IMR-90 (cell line): Measurements from ENCODE around the gene RC3H2. TPM values are rescaled to one million over a fixed set of nuclear protein-coding genes. Genes with fewer than 3 reads are reported as not detected.

ENCODE experiments used
- ATAC-seq: fragments of 200-7000 bp; cut with Tn5 transposase; 2 replicates; pipeline ENCODE4 v1.9.1; 2020; ENCODE audit warnings: low read depth, mild to moderate bottlenecking, moderate library complexity
- BruUV-seq: library from RNA; stranded (reverse); fragments of 400-500 nt; replicated peaks from 2 replicates; lab custom pipeline; 2021; lab: Mats Ljungman, UMichigan
- CTCF ChIA-PET: fragments of 300-600 bp; formaldehyde crosslinking; extraction: SDS; loops from one replicate; lab custom pipeline; 2021; ENCODE audit warnings: antibody characterized with exemption; lab: Yijun Ruan, JAX
- POLR2A ChIA-PET: fragments of 300-600 bp; sonication (Branson Sonifier 250); formaldehyde crosslinking; loops from one replicate; lab custom pipeline; 2022; ENCODE audit warnings: antibody characterized with exemption; ENCODE audit not compliant: unreplicated experiment; lab: Charles Lee
- DNase-seq: peaks from one replicate; pipeline ENCODE4 v3.0.0; 2013
- H2AFZ ChIP-seq: replicated peaks from 2 replicates; pipeline ENCODE3; 2013; ENCODE audit warnings: low read length, mild to moderate bottlenecking; ENCODE audit not compliant: poor library complexity
- H2AK5ac ChIP-seq: 2 replicates; pipeline ENCODE4 v1.6.1; 2013; ENCODE audit warnings: low read depth, low read length, inconsistent platforms
- H2AK9ac ChIP-seq: replicated peaks from 2 replicates; pipeline ENCODE3; 2013; ENCODE audit warnings: mild to moderate bottlenecking, low read depth, low read length, moderate library complexity; ENCODE audit not compliant: poor library complexity
- H2BK120ac ChIP-seq: 2 replicates; pipeline ENCODE4 v1.6.1; 2013; ENCODE audit warnings: low read depth, low read length, inconsistent platforms
- H2BK15ac ChIP-seq: 3 replicates; pipeline ENCODE4 v1.6.1; 2013; ENCODE audit warnings: low read depth, low read length, inconsistent platforms
- H2BK20ac ChIP-seq: 2 replicates; pipeline ENCODE4 v1.6.1; 2013; ENCODE audit warnings: low read depth, mild to moderate bottlenecking, inconsistent platforms, low read length, moderate library complexity
- H2BK5ac ChIP-seq: 2 replicates; pipeline ENCODE4 v1.6.1; 2013; ENCODE audit warnings: mild to moderate bottlenecking, low read depth, low read length, inconsistent platforms; ENCODE audit not compliant: poor library complexity, severe bottlenecking
- H3K14ac ChIP-seq: replicated peaks from 2 replicates; pipeline ENCODE4 v1.6.1; 2013; ENCODE audit warnings: low read depth, low read length, inconsistent platforms
- H3K18ac ChIP-seq: 2 replicates; pipeline ENCODE4 v1.6.1; 2013; ENCODE audit warnings: low read depth, low read length, control low read depth
- H3K23ac ChIP-seq: 2 replicates; pipeline ENCODE4 v1.6.1; 2013; ENCODE audit warnings: low read depth, low read length, inconsistent platforms
- H3K27ac ChIP-seq: 2 replicates; pipeline ENCODE4 v1.5.1; 2013; ENCODE audit warnings: mild to moderate bottlenecking, control low read depth, low read length; ENCODE audit not compliant: insufficient read depth
- H3K27me3 ChIP-seq: 2 replicates; pipeline ENCODE4 v1.6.1; 2013; ENCODE audit warnings: low read length; ENCODE audit not compliant: control insufficient read depth, insufficient read depth
- H3K36me3 ChIP-seq: 2 replicates; pipeline ENCODE4 v1.6.1; 2013; ENCODE audit warnings: low read length, mixed read lengths; ENCODE audit not compliant: control insufficient read depth, insufficient read depth
- H3K4ac ChIP-seq: 2 replicates; pipeline ENCODE4 v1.6.1; 2013; ENCODE audit warnings: low read depth, low read length, inconsistent platforms
- H3K4me1 ChIP-seq: 2 replicates; pipeline ENCODE4 v1.6.1; 2013; ENCODE audit warnings: low read length, mixed read lengths; ENCODE audit not compliant: control insufficient read depth, insufficient read depth
- H3K4me2 ChIP-seq: 2 replicates; pipeline ENCODE4 v1.6.1; 2013; ENCODE audit warnings: low read depth, mild to moderate bottlenecking, control low read depth, low read length, moderate library complexity
- H3K4me3 ChIP-seq: 2 replicates; pipeline ENCODE4 v1.5.1; 2013; ENCODE audit warnings: low read depth, mild to moderate bottlenecking, control low read depth, low read length, moderate library complexity; ENCODE audit not compliant: insufficient read depth
- H3K56ac ChIP-seq: 2 replicates; pipeline ENCODE4 v1.6.1; 2013; ENCODE audit warnings: low read length, inconsistent platforms; ENCODE audit not compliant: insufficient read depth; ENCODE audit errors: extremely low read depth
- H3K79me1 ChIP-seq, 2 experiments: 2 replicates each; pipeline ENCODE4 v1.6.1; 2013; ENCODE audit warnings: low read length in 2 of 2, inconsistent platforms in 1 of 2, low read depth in 1 of 2
- H3K9ac ChIP-seq: 2 replicates; pipeline ENCODE4 v1.6.1; 2013; ENCODE audit warnings: low read depth, low read length, control low read depth
- H3K9me1 ChIP-seq: 2 replicates; pipeline ENCODE4 v1.6.1; 2013; ENCODE audit warnings: low read length, inconsistent platforms; ENCODE audit not compliant: insufficient read depth
- H3K9me3 ChIP-seq: 2 replicates; pipeline ENCODE4 v1.6.1; 2013; ENCODE audit warnings: low read length; ENCODE audit not compliant: control insufficient read depth, insufficient read depth
- H4K20me1 ChIP-seq: 2 replicates; pipeline ENCODE4 v1.6.1; 2013; ENCODE audit warnings: low read length, inconsistent platforms; ENCODE audit not compliant: insufficient read depth
- H4K5ac ChIP-seq: 2 replicates; pipeline ENCODE4 v1.6.1; 2013; ENCODE audit warnings: mild to moderate bottlenecking, low read depth, low read length, control low read depth
- H4K8ac ChIP-seq, 2 experiments: 2 replicates each; pipeline ENCODE4 v1.6.1; 2013; ENCODE audit warnings: low read depth in 2 of 2, low read length in 2 of 2, control low read depth in 1 of 2, inconsistent platforms in 1 of 2
- H4K91ac ChIP-seq: 2 replicates; pipeline ENCODE4 v1.6.1; 2013; ENCODE audit warnings: low read depth, low read length, inconsistent platforms; ENCODE audit not compliant: insufficient read depth
- BHLHE40 ChIP-seq: fragments of 150-350 bp; IDR thresholded peaks from 2 replicates; pipeline ENCODE4 v1.6.1; 2016; ENCODE audit warnings: mild to moderate bottlenecking, low read depth, low read length
- FOS ChIP-seq: fragments of 150-350 bp; IDR thresholded peaks from 2 replicates; pipeline ENCODE4 v1.6.1; 2016; ENCODE audit warnings: low read depth, low read length
- SMC3 ChIP-seq: fragments of 150-350 bp; IDR thresholded peaks from 2 replicates; pipeline ENCODE4 v1.6.1; 2016; ENCODE audit warnings: low read depth, mild to moderate bottlenecking, antibody characterized with exemption, low read length, moderate library complexity
- WGBS, 2 experiments: methylation state at CpG; one replicate each; pipeline versions ENCODE4 v1.1.5 to v1.1.7; 2013; ENCODE audit warnings: missing lambda C conversion rate in 2 of 2; ENCODE audit not compliant: insufficient read length in 1 of 2; ENCODE audit errors: extremely low coverage in 2 of 2; 5-methylcytosine and 5-hydroxymethylcytosine counted together
- dilution Hi-C: fragments of 300-500 bp; cut with HindIII; formaldehyde crosslinking; loops from one replicate; pipeline ENCODE4 v1.14.3; 2018; ENCODE audit warnings: low sequenced_read_pairs; ENCODE audit not compliant: unreplicated experiment
- in situ Hi-C: fragments of 300-500 bp; cut with MboI; formaldehyde crosslinking; loops from 3 replicates; pipeline ENCODE4 v1.14.3; 2019; ENCODE audit warnings: low sequenced_read_pairs, inconsistent platforms, mixed read lengths
- intact Hi-C: fragments of 100-400 bp; cut with micrococcal nuclease; formaldehyde crosslinking; loops from 2 replicates; pipeline ENCODE4 v1.10.0; 2022
- polyA plus RNA-seq, 3 experiments: library from polyadenylated mRNA; depleted of rRNA; stranded (reverse); fragments of >200 nt; gene quantifications; 2 replicates each; pipeline ENCODE4 v1.2.3, GENCODE V29; 2012; ENCODE audit warnings: low replicate concordance in 1 of 3
- total RNA-seq: library from RNA; depleted of rRNA; stranded (reverse); fragments of >200 nt; gene quantifications from 2 replicates; pipeline ENCODE4 v1.2.3, GENCODE V29; 2012

RC3H2 gene
- total and polyA plus RNA-seq, 2 of the 4 experiments (the other 2 are of a cell fraction) = 14.7 to 58.4 TPM

DNA sequence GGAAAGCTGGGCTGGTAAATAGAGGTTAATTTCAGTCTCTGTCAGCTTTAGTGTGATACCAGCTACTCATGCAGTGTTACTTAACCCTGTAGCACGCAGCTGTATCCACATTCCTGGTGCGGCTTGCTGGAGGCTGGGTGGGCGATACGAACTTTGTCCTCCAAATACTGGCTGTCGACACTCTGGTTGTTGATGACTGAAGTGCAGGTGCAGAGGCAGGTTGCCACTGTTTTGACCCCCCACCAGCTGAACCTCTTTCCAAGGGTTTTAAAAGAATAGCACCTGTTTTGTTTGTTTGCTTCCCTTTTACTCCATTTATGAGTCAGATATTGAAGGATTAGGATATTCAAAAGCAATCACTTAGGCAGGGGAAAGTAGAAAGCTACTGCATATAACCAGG lies 31.3 kb upstream of the RC3H2 start:
- ChIA-PET POLR2A (no interaction called here), CTCF (no interaction called here)
- Histone ChIP-seq H4K5ac (no peak overlapping the region), H3K4me3 (no peak overlapping the region), H3K9ac (no peak overlapping the region), H2AK9ac (no peak overlapping the region), H4K91ac (no peak overlapping the region), H3K14ac (no peak overlapping the region), H2BK20ac (no peak overlapping the region), H3K9me3 (no peaks in the 10 kb centered on the region), H3K4me1 (peaks cover 2% of the 10 kb centered on the region; the same call in 1 of the 2 replicates), H4K8ac (no peak overlapping the region), H2AFZ (no peak overlapping the region), H3K23ac (no peak overlapping the region), H3K27ac (no peak overlapping the region), H3K4me2 (no peak overlapping the region), H3K9me1 (no peaks in the 10 kb centered on the region), H2BK5ac (no peak overlapping the region), H3K79me1 (peaks cover 8 to 35% of the 10 kb centered on the region in 2 experiments), H3K27me3 (no peaks in the 10 kb centered on the region), H4K20me1 (peaks cover 6% of the 10 kb centered on the region; the same call in 1 of the 2 replicates), H2BK120ac (no peak overlapping the region), H2AK5ac (no peak overlapping the region), H3K36me3 (peaks cover 12% of the 10 kb centered on the region), H3K4ac (no peak overlapping the region), H3K18ac (no peak overlapping the region), H2BK15ac (no peak overlapping the region), H3K56ac (no peak overlapping the region)
- dilution Hi-C loops (no loop called here), intact Hi-C loops (no loop called here), in situ Hi-C loops (no loop called here)
- no TSS peak for BruUV-seq
- ATAC-seq (no peak), DNase-seq (no peak)
- WGBS, 2 experiments = no CpG with 5 or more reads among the region's 5 CpGs
- TF ChIP-seq BHLHE40 = no peak
- TF ChIP-seq SMC3 = no peak
- TF ChIP-seq FOS = no peak
